ENCODE measurements around the gene SNORC.

The SNORC gene

DNA sequence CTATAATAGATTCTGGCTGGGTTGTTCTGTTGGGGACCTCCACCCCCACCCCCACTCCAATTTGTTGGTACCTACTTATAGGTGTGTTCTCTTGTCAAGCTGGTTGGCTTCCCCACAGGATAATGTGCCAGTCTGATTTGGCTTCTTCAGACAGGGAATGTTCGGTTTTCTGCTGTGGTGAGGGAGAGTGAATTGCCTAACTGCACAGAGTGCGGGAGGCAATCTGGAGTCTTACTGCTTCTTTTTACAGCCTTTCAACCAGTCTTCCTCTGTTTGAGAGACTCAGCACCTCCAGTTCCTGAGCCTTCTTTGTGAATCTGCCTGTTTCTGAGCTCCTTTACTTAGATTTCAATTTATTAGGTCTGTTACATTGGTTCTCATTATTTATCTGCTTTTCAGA lies 27.4 kb upstream of the SNORC start:
- Histone ChIP-seq H3K14ac (ENCODE audit: low read length) (no peak overlapping the region), H3K18ac (ENCODE audit: low read length) (no peak overlapping the region), H3K27ac (replicated peaks; ENCODE audit: low read length) (no peak overlapping the region), H3K23ac (ENCODE audit: low read depth, low read length, poor library complexity) (no peak overlapping the region), H3K36me3 (replicated peaks in 1 of 2; ENCODE audit: control insufficient read depth in 2 of 2, insufficient read depth in 2 of 2, low read length in 2 of 2) (peaks cover 28 to 94% of the 10 kb centered on the region in 2 donors), H3K27me3 (ENCODE audit: control insufficient read depth in 3 of 3, insufficient read depth in 3 of 3, low read depth in 1 of 3, low read length in 3 of 3) (no peaks in the 10 kb centered on the region), H3K9ac (ENCODE audit: low read depth, low read length, poor library complexity) (no peak overlapping the region), H4K91ac (ENCODE audit: low read depth, low read length, poor library complexity) (no peak overlapping the region), H3K9me3 (replicated peaks in 1 of 2; ENCODE audit: control insufficient read depth in 2 of 2, insufficient read depth in 1 of 2, low read depth in 1 of 2, low read length in 2 of 2) (no peaks in the 10 kb centered on the region), H2BK12ac (ENCODE audit: low read length) (no peak overlapping the region), H2BK15ac (ENCODE audit: low read length) (no peak overlapping the region), H4K8ac (ENCODE audit: low read depth, low read length) (no peak overlapping the region), H3K4ac (ENCODE audit: low read length) (no peak overlapping the region), H3K4me2 (ENCODE audit: insufficient read depth, low read length, poor library complexity, severe bottlenecking) (no peak overlapping the region), H2AFZ (ENCODE audit: low read length) (no peak overlapping the region), H3K79me1 (ENCODE audit: low read depth, low read length) (peaks cover 2% of the 10 kb centered on the region), H3K4me3 (ENCODE audit: low read length in 2 of 2) (no peak overlapping the region), H2BK5ac (ENCODE audit: low read length) (no peak overlapping the region), H2BK120ac (ENCODE audit: low read depth, low read length) (no peak overlapping the region), H3K4me1 (ENCODE audit: control insufficient read depth in 2 of 2, insufficient read depth in 1 of 2, low read depth in 1 of 2, low read length in 2 of 2) (no peaks in the 10 kb centered on the region), H2AK5ac (ENCODE audit: low read depth, low read length) (no peak overlapping the region)
- no peak for DNase-seq (ENCODE audit: low spot score)
- WGBS, 2 donors (ENCODE audit: extremely low coverage in 2 of 2, insufficient read length in 2 of 2, insufficient replicate concordance in 1 of 2): no CpG with 5 or more reads among the region's 2 CpGs

DNA sequence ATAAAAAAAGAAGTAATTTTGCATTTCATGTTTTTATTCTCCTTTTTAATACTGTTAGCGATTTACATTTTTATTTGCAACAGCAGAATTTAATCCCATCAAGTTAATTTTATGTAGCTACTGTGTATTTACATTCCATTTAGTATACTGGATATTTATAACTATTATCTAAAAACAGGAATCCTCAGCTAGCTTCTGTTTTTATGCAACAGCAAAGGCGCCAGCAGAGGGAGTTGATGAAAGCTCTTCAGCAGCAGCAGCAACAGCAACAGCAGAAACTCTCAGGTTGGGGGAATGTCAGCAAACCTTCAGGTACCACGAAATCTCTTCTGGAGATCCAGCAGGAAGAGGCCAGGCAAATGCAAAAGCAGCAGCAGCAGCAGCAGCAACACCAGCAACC lies 26.2 kb upstream of the SNORC start:
- Histone ChIP-seq H2BK12ac (ENCODE audit: low read length) (no peak overlapping the region), H3K9ac (ENCODE audit: low read depth, low read length, poor library complexity) (no peak overlapping the region), H2BK5ac (ENCODE audit: low read length) (no peak overlapping the region), H3K23ac (ENCODE audit: low read depth, low read length, poor library complexity) (no peak overlapping the region), H3K4ac (ENCODE audit: low read length) (no peak overlapping the region), H3K4me1 (ENCODE audit: control insufficient read depth in 2 of 2, insufficient read depth in 1 of 2, low read depth in 1 of 2, low read length in 2 of 2) (no peaks in the 10 kb centered on the region), H4K91ac (ENCODE audit: low read depth, low read length, poor library complexity) (no peak overlapping the region), H3K4me3 (ENCODE audit: low read length in 2 of 2) (no peak overlapping the region), H2AFZ (ENCODE audit: low read length) (no peak overlapping the region), H3K27ac (replicated peaks; ENCODE audit: low read length) (no peak overlapping the region), H4K8ac (ENCODE audit: low read depth, low read length) (no peak overlapping the region), H3K79me1 (ENCODE audit: low read depth, low read length) (peaks cover 2% of the 10 kb centered on the region), H2BK120ac (ENCODE audit: low read depth, low read length) (no peak overlapping the region), H2AK5ac (ENCODE audit: low read depth, low read length) (no peak overlapping the region), H2BK15ac (ENCODE audit: low read length) (no peak overlapping the region), H3K14ac (ENCODE audit: low read length) (no peak overlapping the region), H3K18ac (ENCODE audit: low read length) (no peak overlapping the region), H3K36me3 (replicated peaks in 1 of 2; ENCODE audit: control insufficient read depth in 2 of 2, insufficient read depth in 2 of 2, low read length in 2 of 2) (peaks cover 24 to 94% of the 10 kb centered on the region in 2 donors), H3K27me3 (ENCODE audit: control insufficient read depth in 3 of 3, insufficient read depth in 3 of 3, low read depth in 1 of 3, low read length in 3 of 3) (no peaks in the 10 kb centered on the region), H3K9me3 (replicated peaks in 1 of 2; ENCODE audit: control insufficient read depth in 2 of 2, insufficient read depth in 1 of 2, low read depth in 1 of 2, low read length in 2 of 2) (no peaks in the 10 kb centered on the region), H3K4me2 (ENCODE audit: insufficient read depth, low read length, poor library complexity, severe bottlenecking) (no peak overlapping the region)
- no CpG with 5 or more reads among the region's 3 CpGs for WGBS, 2 donors (ENCODE audit: extremely low coverage in 2 of 2, insufficient read length in 2 of 2, insufficient replicate concordance in 1 of 2)
- DNase-seq (ENCODE audit: low spot score): no peak

DNA sequence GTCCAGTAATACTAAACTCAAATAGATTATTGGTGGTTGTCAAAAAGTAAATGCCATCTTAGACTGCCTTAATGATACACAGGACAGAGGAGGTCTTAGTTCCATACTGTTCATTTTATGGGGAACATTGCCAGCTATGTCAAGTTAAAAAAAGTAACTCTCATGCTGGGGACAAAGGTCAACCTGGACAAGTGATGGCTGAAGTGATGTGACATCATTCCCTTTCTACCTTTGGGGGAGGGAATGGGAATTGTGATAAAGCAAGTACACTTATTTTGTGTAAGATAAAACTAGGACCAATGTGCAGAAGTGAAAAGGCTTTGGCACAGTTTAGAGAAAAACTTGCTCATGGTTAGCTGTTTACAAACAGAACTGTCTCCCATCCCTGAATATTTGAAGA lies 24.0 kb upstream of the SNORC start:
- Histone ChIP-seq H2AK5ac (ENCODE audit: low read depth, low read length) (no peak overlapping the region), H3K4ac (ENCODE audit: low read length) (no peak overlapping the region), H2BK120ac (ENCODE audit: low read depth, low read length) (no peak overlapping the region), H3K79me1 (ENCODE audit: low read depth, low read length) (peaks cover 2% of the 10 kb centered on the region), H3K9ac (ENCODE audit: low read depth, low read length, poor library complexity) (no peak overlapping the region), H3K4me1 (ENCODE audit: control insufficient read depth in 2 of 2, insufficient read depth in 1 of 2, low read depth in 1 of 2, low read length in 2 of 2) (no peaks in the 10 kb centered on the region), H3K27ac (replicated peaks; ENCODE audit: low read length) (no peak overlapping the region), H4K8ac (ENCODE audit: low read depth, low read length) (no peak overlapping the region), H3K4me3 (ENCODE audit: low read length in 2 of 2) (no peak overlapping the region), H3K27me3 (ENCODE audit: control insufficient read depth in 3 of 3, insufficient read depth in 3 of 3, low read depth in 1 of 3, low read length in 3 of 3) (no peaks in the 10 kb centered on the region), H4K91ac (ENCODE audit: low read depth, low read length, poor library complexity) (no peak overlapping the region), H2BK15ac (ENCODE audit: low read length) (no peak overlapping the region), H3K36me3 (replicated peaks in 1 of 2; ENCODE audit: control insufficient read depth in 2 of 2, insufficient read depth in 2 of 2, low read length in 2 of 2) (peaks cover 30 to 94% of the 10 kb centered on the region in 2 donors), H3K14ac (ENCODE audit: low read length) (no peak overlapping the region), H2AFZ (ENCODE audit: low read length) (no peak overlapping the region), H3K23ac (ENCODE audit: low read depth, low read length, poor library complexity) (no peak overlapping the region), H3K4me2 (ENCODE audit: insufficient read depth, low read length, poor library complexity, severe bottlenecking) (no peak overlapping the region), H2BK12ac (ENCODE audit: low read length) (no peak overlapping the region), H3K9me3 (replicated peaks in 1 of 2; ENCODE audit: control insufficient read depth in 2 of 2, insufficient read depth in 1 of 2, low read depth in 1 of 2, low read length in 2 of 2) (no peaks in the 10 kb centered on the region), H2BK5ac (ENCODE audit: low read length) (no peak overlapping the region), H3K18ac (ENCODE audit: low read length) (no peak overlapping the region)
- no peak for DNase-seq (ENCODE audit: low spot score)

DNA sequence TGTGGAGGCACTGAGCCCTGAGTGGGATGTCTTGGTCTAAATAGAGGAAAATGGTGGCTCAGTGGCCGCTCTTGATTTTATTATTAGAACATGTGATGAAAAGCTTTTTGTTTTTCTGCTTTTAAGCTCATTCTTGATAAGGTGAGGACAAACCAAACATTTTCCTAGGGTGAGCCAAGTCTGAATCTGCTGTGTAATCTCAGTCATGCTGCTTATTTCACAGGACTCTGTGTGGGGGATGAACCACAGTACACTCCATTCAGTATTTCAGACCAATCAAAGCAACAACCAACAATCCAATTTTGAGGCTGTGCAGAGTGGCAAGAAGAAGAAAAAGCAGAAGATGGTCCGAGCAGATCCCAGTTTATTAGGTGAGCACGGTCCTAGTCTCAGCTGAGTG lies 20.0 kb upstream of the SNORC start:
- WGBS, 2 donors (ENCODE audit: extremely low coverage in 2 of 2, insufficient read length in 2 of 2, insufficient replicate concordance in 1 of 2): no CpG with 5 or more reads among the region's 3 CpGs

More for the DNA sequence above, 20.0 kb upstream of the SNORC start:
- H3K9me3 ChIP-seq (replicated peaks in 1 of 2; ENCODE audit: control insufficient read depth in 2 of 2, insufficient read depth in 1 of 2, low read depth in 1 of 2, low read length in 2 of 2): no peaks in the 10 kb centered on the region
- DNase-seq (ENCODE audit: low spot score): no peak
- H3K18ac ChIP-seq (ENCODE audit: low read length): no peak overlapping the region
- no peaks in the 10 kb centered on the region for H3K4me1 ChIP-seq (ENCODE audit: control insufficient read depth in 2 of 2, insufficient read depth in 1 of 2, low read depth in 1 of 2, low read length in 2 of 2)
- H3K4ac ChIP-seq (ENCODE audit: low read length): no peak overlapping the region
- H3K79me1 ChIP-seq (ENCODE audit: low read depth, low read length): no peaks in the 10 kb centered on the region
- H2AFZ ChIP-seq (ENCODE audit: low read length): no peak overlapping the region
- H3K14ac ChIP-seq (ENCODE audit: low read length): no peak overlapping the region
- no peak overlapping the region for H3K9ac ChIP-seq (ENCODE audit: low read depth, low read length, poor library complexity)
- H3K27me3 ChIP-seq (ENCODE audit: control insufficient read depth in 3 of 3, insufficient read depth in 3 of 3, low read depth in 1 of 3, low read length in 3 of 3): no peaks in the 10 kb centered on the region
- no peak overlapping the region for H3K4me2 ChIP-seq (ENCODE audit: insufficient read depth, low read length, poor library complexity, severe bottlenecking)
- no peak overlapping the region for H2BK15ac ChIP-seq (ENCODE audit: low read length)
- no peak overlapping the region for H3K23ac ChIP-seq (ENCODE audit: low read depth, low read length, poor library complexity)
- no peak overlapping the region for H4K91ac ChIP-seq (ENCODE audit: low read depth, low read length, poor library complexity)
- no peak overlapping the region for H2BK5ac ChIP-seq (ENCODE audit: low read length)
- no peak overlapping the region for H2BK120ac ChIP-seq (ENCODE audit: low read depth, low read length)
- no peak overlapping the region for H3K27ac ChIP-seq (replicated peaks; ENCODE audit: low read length)
- peaks cover 27 to 87% of the 10 kb centered on the region in 2 donors for H3K36me3 ChIP-seq (replicated peaks in 1 of 2; ENCODE audit: control insufficient read depth in 2 of 2, insufficient read depth in 2 of 2, low read length in 2 of 2)
- no peak overlapping the region for H3K4me3 ChIP-seq (ENCODE audit: low read length in 2 of 2)
- no peak overlapping the region for H4K8ac ChIP-seq (ENCODE audit: low read depth, low read length)
- no peak overlapping the region for H2AK5ac ChIP-seq (ENCODE audit: low read depth, low read length)
- H2BK12ac ChIP-seq (ENCODE audit: low read length): no peak overlapping the region

All from neuronal stem cell (in vitro differentiated cells).